ENCODE results near the gene APAF1.

DNA sequence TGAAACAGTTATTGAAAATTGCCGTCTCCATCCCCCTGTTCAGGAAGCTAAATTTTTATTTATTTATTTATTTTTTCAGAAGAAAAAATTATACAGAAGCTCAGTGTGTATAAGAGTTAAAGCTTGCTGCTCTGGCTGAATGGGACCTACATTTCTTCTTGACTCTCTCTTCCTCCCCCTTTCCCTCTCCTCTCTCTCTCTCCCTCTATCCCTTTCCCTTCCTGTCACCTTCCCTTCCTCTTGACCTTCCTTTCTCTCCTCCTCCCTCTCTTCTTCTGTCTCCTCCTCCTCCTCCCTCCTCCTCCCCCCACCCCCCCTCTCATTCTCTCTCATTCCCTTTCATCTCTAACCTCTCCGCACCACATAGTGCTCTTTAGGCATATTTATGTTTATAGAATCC lies 39.1 kb downstream of the APAF1 start:
- TF ChIP-seq, protein P1, sequence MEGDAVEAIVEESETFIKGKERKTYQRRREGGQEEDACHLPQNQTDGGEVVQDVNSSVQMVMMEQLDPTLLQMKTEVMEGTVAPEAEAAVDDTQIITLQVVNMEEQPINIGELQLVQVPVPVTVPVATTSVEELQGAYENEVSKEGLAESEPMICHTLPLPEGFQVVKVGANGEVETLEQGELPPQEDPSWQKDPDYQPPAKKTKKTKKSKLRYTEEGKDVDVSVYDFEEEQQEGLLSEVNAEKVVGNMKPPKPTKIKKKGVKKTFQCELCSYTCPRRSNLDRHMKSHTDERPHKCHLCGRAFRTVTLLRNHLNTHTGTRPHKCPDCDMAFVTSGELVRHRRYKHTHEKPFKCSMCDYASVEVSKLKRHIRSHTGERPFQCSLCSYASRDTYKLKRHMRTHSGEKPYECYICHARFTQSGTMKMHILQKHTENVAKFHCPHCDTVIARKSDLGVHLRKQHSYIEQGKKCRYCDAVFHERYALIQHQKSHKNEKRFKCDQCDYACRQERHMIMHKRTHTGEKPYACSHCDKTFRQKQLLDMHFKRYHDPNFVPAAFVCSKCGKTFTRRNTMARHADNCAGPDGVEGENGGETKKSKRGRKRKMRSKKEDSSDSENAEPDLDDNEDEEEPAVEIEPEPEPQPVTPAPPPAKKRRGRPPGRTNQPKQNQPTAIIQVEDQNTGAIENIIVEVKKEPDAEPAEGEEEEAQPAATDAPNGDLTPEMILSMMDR (IDR thresholded peaks at IDR 0.05; ENCODE audit: insufficient read depth, low read depth, low read length): no peak
- TF ChIP-seq EZH2 (IDR thresholded peaks at IDR 0.05; ENCODE audit: insufficient read depth, low read length): no peak

Data from astrocyte (in vitro differentiated cells and primary cell).